ENCODE measurements around the gene ZACN. TPM values are rescaled to one million over a fixed set of nuclear protein-coding genes. Genes with fewer than 3 reads are reported as not detected.

Gene ZACN
- total and polyA plus RNA-seq, 7 donors = 0.08 to 1.6 (median 1.2) TPM; not detected in 3

GRCh38 chr17:76034428-76035350 lies 44.3 kb upstream of the ZACN start:
- no peak for ATAC-seq
- Histone ChIP-seq H3K36me3 (ENCODE audit: insufficient read depth in 1 of 2, low read depth in 1 of 2) (peaks cover 0 to 27% of the 10 kb centered on the region in 2 donors), H3K27ac (no peak overlapping the region), H3K4me1 (no peaks in the 10 kb centered on the region), H3K4me3 (no peak overlapping the region), H3K27me3 (ENCODE audit: insufficient read depth in 3 of 3, low read length in 2 of 3) (no peaks in the 10 kb centered on the region), H3K9me3 (no peaks in the 10 kb centered on the region)
- WGBS, 3 donors = 82 to 85% (median 85%) methylated on average over 13 of the region's 13 CpGs
- no peak for TF ChIP-seq CTCF (IDR thresholded peaks at IDR 0.05)
- intact Hi-C loops (cut with DNase I) = no loop called here
- no peak for DNase-seq

- 43 to 51% (median 46%) methylated on average over 22 of the region's 22 CpGs for WGBS, 3 donors
- ATAC-seq = no peak
- no peaks in the 10 kb centered on the region for H3K9me3 ChIP-seq
Measured at GRCh38 chr17:76036497-76037261, 42.3 kb upstream of the ZACN start.

GRCh38 chr17:76038050-76038449 lies 40.9 kb upstream of the ZACN start:
- H3K4me3 ChIP-seq = no peak overlapping the region
- intact Hi-C loops (cut with DNase I) = no loop called here
- H3K9me3 ChIP-seq = no peaks in the 10 kb centered on the region
- no peak for ATAC-seq
- TF ChIP-seq CTCF (IDR thresholded peaks at IDR 0.05) = no peak
- no peaks in the 10 kb centered on the region for H3K27me3 ChIP-seq (ENCODE audit: insufficient read depth in 3 of 3, low read length in 2 of 3)
- WGBS, 3 donors = 67 to 75% (median 69%) methylated on average over 3 of the region's 3 CpGs
- no peaks in the 10 kb centered on the region for H3K4me1 ChIP-seq
- no peak for DNase-seq
- peaks cover 3 to 60% of the 10 kb centered on the region in 2 donors for H3K36me3 ChIP-seq (ENCODE audit: insufficient read depth in 1 of 2, low read depth in 1 of 2)
- no peak overlapping the region for H3K27ac ChIP-seq

More at GRCh38 chr17:76036497-76037261, 42.3 kb upstream of the ZACN start:
- H3K36me3 ChIP-seq (ENCODE audit: insufficient read depth in 1 of 2, low read depth in 1 of 2) = peaks cover 3 to 47% of the 10 kb centered on the region in 2 donors
- H3K27me3 ChIP-seq (ENCODE audit: insufficient read depth in 3 of 3, low read length in 2 of 3) = no peaks in the 10 kb centered on the region
- no peak for TF ChIP-seq CTCF (IDR thresholded peaks at IDR 0.05)
- intact Hi-C loops (cut with DNase I) = no loop called here
- no peaks in the 10 kb centered on the region for H3K4me1 ChIP-seq
- no peak overlapping the region for H3K27ac ChIP-seq
- DNase-seq = no peak
- no peak overlapping the region for H3K4me3 ChIP-seq

- Histone ChIP-seq H3K9me3 (no peaks in the 10 kb centered on the region), H3K4me3 (no peak overlapping the region), H3K27me3 (ENCODE audit: insufficient read depth in 3 of 3, low read length in 2 of 3) (no peaks in the 10 kb centered on the region), H3K27ac (no peak overlapping the region), H3K4me1 (no peaks in the 10 kb centered on the region), H3K36me3 (ENCODE audit: insufficient read depth in 1 of 2, low read depth in 1 of 2) (peaks cover 8 to 71% of the 10 kb centered on the region in 2 donors)
- ATAC-seq = peak in 1 of 4 donors; percentile 14
- intact Hi-C loops (cut with DNase I) = no loop called here
- DNase-seq = no peak
- WGBS, 3 donors = 55 to 73% (median 65%) methylated on average over 6 of the region's 6 CpGs
- TF ChIP-seq CTCF (IDR thresholded peaks at IDR 0.05) = no peak
Measured at GRCh38 chr17:76039121-76039520, 39.9 kb upstream of the ZACN start.
